ENCODE data around the gene KCTD2.

DNA sequence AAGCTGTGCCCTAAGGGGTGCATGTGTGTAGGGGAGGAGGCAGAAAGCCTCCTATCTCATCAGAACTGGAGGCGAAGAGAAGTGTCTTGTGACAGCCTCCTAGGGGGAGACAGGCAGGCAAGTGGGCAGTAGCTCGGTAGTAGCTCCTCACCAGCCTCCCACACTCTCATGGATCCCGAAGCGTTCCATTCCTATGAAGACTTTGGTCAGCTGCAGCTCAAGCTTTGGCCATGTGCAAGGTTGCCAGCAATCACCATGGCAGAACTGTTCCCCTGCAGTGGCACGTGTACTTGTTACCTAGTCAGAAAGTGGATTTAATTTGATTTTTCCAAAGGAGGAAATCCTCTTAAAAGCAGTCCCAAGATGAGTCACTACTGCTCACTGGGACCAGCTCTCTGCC, 27.9 kb upstream of the KCTD2 start:
- TF ChIP-seq TARDBP (IDR thresholded peaks at IDR 0.05) (no peak), ARNT (IDR thresholded peaks at IDR 0.05) (no peak), FOXK2 (IDR thresholded peaks at IDR 0.05) (no peak), SUZ12 (IDR thresholded peaks at IDR 0.05) (no peak)

All from HEK293T (cell line).